HG03558 (cell line): ENCODE data around the gene TLCD4.
A peak's percentile ranks its signal among the peaks of the same experiment; 100 is the strongest.
"Not testable (repeated sequence)": the region's sequence is repeated elsewhere in the genome, so short reads cannot be mapped to it uniquely, and the experiment has no call there.

Experiments
- ATAC-seq: cut with Tn5 transposase; IDR thresholded peaks from one replicate; pipeline ENCODE4 v1.9.1; 2021; ENCODE audit warnings: moderate number of reproducible peaks; ENCODE audit not compliant: unreplicated experiment; ENCODE audit errors: extremely low read depth

The TLCD4 gene, protein sequence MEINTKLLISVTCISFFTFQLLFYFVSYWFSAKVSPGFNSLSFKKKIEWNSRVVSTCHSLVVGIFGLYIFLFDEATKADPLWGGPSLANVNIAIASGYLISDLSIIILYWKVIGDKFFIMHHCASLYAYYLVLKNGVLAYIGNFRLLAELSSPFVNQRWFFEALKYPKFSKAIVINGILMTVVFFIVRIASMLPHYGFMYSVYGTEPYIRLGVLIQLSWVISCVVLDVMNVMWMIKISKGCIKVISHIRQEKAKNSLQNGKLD

DNA sequence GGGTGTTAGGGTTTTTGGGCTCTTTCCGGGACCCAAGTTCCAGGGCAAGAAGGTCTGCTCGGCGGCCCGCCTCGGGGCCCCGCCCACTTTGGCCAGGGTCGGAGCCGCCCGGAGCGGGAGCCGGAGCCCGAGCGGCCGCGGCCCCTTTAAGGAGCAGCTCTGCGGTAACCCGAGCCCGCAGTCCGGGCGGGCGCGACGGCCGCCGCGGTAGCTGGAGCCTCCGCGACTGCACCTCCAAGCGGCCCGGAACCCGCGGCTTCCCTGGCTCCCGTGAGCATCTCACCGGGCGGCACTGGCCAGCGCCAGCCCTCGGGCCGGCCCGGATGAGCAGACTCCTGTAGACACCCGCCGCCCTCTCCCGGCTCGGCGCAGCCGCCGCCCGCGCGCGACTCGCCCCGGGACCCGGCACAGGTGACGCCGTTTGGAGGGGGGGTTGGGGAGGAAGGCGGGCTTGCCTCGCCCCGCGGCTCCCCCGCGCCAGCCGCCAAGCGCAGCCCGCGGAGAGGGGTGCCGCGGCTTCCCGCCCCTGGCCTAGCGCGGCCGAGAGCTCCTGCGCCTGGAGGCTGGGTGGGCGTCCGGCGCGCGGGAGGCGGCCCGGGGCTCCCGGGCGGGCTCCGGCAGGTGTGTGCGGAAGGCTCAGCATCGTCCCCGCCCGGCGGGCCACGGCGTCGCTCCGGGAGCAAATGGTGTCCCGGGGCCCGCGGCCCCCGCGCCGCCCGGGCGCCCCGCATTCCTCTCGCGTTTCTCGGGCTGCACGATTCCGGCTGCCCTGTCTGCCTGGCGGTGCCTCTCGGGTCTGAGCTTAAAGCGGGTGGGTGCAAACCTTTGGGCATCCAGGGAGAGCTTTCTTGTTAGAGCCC is at the start of gene TLCD4:
Gene TLCD4 (plus strand): TSS at position 149 of the 860 bp plus-strand sequence. CDS start 26,547 bp downstream, outside the sequence.
- no peak for ATAC-seq

DNA sequence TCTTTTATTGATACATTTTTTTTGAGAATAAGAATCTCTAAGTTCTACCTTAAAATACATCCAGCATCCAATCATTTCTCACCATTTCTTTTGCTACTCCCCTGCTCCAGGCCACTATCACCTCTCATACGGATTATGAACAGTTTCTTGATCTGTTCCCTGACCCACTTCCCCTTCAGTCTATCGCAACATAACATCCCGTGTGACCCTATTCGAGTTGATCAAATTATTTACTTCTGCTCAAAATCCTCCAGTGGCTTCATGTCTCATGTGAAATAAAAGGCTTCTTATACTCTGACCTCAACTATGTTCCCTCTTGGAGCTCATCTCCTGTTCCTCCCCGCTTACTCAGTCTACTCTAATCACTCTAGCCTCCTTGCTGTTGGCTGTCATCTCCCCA is 49.6 kb upstream of the TLCD4 start:
- no peak for ATAC-seq

DNA sequence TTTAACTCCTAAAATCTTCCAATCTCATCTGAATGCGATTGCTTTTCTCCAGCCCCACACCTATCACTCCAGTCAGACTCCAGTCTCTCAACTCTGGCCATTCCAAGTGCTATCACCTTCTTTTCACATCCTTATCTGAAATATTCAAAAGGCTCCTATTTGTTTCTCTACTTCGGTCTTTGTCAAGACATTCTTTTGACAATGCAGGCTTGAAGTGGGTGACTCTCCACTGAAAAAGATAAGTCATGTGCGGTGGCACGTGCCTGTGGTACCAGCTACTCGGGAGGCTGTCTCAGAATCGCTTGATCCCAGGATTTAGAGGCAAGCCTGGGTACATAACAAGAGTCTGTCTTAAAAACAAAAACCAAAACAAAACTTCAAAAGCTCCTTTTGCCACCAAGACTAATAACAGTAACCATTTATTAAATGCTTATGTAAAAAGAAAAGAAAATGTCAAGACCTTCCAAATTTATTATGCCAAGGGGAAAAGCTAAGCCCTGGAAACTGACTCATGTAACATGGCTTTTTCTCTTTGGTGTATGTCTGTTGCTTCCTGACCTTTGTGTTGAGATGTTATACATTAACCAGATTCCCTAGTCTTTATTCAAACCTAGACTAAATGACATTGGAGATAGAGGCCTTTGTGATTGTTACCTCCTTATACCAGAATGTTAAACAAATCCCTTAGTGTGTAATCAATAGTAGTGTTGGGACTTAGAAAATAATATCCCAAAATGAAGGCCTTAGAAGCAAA is 48.0 kb upstream of the TLCD4 start:
- no peak for ATAC-seq

DNA sequence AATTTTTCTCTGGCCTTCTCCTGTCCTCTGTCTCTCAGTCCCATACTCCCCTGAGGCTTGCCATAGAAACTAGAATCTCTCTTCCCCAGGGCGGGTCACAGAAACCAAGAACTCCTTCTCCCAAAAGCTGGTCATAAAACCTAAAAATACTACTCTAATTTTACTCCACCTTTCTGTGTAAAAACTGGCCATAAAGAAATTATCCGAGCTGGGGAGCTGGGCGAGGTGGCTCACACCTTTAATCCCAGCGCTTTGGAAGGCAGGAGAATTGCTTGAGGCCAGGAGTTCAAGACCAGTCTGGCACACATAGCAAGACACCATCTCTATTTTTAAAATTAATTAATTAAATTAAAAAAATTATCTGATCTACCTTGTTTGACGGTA is 47.5 kb upstream of the TLCD4 start:
- no peak for ATAC-seq

DNA sequence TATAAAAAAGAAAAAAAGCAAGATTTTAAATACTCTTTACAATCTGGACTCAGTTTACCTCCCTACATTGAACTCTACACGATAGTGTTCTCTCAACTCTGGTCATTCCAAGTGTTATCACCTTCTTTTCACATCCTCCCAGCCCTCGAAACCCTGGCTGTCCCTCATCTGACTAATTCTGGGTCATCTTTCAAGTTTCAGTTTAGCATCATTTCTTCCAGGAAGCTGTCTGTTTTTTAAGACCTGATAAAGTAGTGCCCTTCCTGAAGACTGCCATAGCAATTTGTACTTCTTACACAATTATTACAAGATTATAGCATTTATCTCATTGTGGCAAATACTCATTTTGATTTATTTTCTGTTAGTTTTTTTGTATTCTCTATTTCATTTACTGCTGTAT is 45.6 kb upstream of the TLCD4 start:
- no peak for ATAC-seq

DNA sequence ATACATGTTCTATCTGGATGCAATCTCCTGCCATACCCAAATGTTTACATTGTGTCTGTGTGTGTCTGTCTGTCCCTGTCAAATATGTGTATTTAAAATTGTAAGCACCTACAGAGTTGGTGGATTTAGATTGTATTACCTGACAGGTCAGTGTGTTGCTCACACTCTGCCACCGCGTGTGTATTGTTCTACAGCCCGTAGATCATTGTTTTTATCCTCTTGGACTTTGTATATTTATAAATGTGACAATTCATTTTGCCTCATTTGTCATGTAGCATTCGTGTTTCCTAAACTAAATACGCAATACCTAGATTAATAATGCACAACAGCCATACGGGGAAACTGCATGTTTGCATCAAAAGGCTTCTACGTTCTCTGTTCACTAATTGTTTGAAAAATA is 45.0 kb upstream of the TLCD4 start:
- no peak for ATAC-seq

DNA sequence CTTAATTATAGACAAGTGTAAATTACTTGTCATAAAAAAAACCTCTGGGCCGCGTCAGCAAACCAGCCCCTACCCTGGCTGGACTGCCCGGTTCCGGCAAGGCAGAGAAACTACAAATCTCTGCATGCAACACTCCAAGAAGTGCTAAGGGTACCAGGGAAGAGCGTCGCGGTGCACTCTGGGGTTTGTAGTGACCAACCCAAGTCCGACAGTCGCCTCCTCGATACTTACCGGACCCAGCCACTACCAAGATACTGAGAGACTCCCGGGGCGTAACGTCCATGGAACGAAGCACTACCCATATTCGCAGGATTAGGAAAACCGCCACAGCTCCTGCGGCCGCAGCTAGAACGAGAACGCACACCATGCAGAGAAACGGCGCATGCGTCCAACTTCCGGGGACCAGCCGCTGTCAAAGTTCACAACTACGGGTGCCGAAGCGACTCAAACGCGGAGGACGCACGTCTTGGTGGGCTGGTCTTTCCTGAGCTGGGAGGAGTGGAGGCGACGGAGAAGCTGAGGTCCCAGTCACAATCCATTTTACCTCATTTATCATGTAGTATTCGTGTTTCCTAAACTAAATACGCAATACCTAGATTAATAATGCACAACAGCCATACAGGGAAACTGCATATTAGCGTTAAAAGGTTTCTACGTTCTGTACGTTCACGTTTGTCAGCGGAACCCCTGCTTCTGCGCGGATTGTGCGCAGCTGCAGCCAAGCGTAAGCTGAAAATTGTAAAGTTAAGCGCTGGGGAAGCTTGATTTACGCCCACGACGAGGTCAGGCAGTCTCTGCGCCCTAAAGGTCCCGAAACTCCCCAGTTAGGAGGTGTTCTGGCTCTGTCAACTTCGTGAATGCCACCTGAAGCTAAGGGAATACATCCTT is 44.4 kb upstream of the TLCD4 start, which contains the start of gene ALG14:
Gene ALG14 (minus strand): TSS at position 420 of the 888 bp plus-strand sequence. CDS start 53 bp downstream, at position 367.
- ATAC-seq = peak; percentile 95

DNA sequence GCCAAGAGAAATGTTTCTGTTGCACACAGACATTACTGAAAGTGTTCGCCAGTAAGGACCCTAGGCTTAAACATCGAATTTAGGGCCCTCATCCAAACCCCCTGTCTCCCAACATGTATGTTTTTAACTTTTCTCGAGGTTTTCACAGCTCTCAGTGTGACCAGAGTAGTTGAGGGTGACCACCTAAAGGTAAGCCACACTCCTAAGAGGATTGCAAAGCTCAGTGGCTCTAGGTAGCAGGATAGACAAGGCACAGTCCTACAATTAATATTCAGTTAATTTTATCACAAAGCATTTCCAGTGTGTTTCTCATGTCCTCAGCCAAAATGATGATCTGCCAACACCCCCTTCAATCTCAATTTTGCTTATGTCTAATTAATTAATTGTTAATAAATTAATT is 43.7 kb upstream of the TLCD4 start:
- no peak for ATAC-seq

DNA sequence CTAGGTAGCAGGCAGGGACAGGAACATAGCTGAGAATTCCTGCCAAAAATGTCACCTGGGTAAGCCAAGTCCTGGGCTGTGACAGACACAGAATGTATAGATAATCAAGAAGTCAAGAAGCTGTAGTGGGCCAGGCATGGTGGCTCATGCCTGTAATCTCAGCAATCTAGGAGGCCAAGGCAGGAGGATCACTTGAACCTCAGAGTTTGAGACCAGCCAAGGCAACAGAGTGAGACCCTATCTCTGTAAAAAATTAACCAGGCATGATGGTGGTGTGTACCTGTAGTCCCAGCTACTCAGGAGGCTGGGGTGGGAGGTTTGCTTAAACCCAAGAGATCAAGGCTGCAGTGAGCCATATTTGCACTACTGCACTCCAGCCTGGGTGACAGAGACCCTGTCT is 41.1 kb upstream of the TLCD4 start:
- no peak for ATAC-seq

DNA sequence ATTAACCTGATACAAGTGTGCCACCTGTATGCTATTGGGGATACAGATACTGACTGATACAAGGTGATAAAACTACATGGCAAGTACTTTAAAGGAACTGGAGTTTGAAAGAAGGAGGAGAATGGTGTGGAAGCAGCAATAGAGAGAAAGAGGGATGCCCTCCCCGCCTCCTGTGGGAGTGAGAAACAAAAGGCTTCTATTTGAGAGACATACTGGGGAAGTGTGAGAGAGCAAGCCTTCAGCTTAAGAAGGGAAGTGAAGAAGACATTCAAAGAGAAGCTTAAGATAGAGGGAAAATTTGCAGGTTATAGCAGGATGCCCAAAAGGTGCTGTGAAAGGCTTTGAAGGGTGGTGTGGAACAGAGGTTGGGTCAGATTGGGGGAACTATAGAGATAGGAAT is 36.7 kb upstream of the TLCD4 start:
- no peak for ATAC-seq

DNA sequence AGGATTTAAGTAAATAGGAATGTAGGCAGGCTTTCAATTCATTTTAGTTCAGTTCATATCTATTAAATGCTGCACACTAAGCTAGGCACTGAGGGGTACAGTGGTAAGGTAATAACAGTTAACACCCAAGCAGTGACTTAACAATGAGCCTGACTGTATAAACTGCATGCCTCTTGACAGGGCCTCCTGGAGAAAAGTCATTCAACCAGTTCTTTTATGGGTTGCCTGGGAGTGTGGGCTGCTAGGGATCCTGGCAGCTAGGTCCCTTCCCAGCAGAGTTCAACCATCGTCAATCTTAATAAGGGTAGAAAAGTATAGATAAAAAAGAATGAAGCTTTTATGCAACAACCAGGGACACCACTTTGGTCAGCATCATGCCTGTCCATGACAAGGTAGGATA is 36.3 kb upstream of the TLCD4 start:
- no peak for ATAC-seq

DNA sequence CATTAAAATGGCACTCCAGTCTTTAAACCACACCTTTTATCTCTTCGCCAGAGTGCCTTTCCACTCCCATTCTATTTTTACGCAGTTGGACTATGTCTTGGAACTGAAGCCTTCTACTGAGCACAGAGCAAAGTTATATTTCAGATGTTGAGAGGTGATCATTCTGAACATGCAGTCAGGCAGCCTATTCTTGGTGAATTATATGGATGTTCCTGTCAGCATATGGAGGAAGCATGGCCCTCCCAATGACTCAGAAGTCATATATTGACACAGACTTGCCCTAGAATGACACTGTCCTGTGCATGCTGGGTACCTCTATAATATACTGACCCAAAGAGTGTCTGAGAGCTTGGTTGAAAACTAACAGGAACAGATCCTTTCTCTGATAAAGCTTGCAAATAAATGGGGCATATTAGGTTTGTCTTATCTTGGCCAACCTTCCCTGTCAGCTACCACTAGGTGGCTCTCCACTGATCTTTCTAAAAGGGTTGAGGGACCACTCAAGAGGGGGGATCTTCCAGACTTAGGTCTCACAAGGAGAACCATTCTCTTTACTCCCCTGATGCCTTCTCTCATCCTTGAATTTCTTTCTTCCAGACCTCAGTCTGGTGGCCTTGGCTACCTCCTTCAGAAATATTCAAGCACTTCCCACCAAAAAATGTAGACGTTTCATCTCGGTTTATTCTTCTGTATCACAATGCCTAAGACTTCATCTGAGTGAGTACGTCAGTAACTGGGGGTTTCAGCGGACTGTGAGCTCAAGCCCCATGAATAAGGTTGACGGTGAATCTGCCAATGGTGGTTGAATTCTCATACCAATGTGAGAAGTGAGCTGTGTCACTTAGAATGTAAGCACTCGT is 32.6 kb upstream of the TLCD4 start:
- no peak for ATAC-seq

DNA sequence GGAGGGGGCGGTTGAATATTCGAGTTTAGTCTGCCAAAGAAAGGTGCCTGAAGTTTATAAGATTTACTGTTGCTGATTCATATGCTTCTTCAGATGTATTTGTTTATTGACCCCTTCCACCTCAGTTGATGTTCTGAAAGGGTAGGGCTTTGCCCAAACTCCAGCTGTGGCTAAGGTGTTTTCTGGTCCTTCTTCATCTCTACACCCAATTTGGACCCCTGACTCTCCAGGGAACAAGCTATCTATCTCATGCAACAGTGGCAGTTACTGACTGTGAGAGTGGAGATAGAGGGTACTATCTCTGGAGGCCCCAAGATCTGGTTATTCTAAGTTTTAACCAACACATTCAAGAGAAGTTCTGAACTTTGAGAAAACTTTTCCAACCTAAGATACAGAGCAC is 31.8 kb upstream of the TLCD4 start:
- no peak for ATAC-seq

DNA sequence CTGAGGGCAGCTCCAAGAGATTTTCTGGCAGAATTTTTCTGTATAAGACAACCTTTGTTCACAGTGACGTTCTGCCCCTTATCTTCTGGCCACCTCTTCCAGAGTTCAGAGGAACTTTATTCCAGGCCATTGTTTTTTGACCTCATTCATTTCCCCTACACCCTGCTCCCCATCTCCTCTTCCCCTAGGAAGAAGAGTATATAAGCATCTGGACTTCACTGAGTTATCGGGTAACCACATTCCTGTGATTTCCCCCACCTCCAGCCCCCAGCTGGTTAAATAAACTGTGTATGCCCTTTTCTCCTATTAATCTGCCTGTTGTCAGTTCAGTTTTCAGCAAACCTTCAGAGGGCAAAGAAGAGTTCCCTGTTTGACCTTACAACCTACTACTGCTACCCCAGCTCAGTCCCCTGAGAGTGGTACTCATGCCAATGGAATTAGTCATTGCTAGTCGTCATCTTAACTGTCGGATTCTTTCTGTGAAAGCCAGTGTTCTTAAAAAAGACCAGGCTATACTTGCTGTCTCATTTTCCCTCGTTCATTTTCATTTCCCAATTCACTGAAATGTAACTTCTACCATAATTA is 30.1 kb upstream of the TLCD4 start:
- ATAC-seq = peak; percentile 46

DNA sequence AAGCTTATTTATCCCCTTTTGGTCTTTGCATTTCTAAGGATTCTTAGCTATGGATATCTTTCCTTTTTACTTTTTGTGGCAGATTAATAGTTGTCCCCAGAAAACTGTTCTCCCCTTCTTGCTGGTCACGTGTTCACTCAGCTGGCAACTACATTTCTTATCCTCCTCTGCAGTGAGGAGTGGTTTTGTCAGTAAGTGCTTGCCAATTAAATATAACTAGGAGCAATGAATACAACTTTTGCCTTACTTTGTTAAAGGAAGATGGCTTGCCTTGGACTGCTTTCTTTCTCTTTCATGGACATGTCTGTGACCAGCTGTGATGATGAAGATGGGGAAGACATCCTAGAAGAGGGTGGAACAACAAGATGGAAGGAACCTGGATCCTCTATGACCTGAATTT is 28.9 kb upstream of the TLCD4 start:
- no peak for ATAC-seq

DNA sequence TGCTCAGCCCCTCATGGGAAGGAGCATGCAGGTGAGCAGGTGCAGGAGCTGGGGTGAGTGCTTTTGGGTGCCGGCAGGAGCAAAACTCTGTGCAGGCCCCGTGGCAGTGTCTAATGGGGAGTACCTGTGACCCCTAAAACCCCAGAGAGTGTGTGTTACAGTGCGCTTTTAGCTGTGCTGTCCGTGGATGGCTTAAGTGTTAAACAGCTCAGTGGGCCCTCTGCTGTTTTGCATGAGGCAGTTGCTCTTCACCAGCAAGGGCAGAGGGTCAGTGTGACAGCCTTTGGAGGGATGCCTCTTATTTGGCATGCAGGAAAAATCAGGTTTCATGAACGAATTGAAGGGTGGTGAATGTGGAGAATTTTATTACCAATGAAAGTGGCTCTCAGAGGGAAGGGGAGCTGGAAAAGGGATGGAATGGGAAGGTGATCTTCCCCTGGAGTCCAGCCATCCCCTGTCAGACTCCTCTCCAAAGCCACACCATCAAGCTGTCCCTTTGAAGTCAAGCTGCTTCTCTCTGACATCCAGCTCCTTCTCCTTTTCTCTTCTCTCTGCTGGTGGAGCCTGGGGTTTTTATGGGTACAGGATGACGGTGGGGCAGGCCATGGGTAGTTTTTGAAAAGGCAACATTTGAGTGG is 27.4 kb upstream of the TLCD4 start:
- ATAC-seq = no peak

DNA sequence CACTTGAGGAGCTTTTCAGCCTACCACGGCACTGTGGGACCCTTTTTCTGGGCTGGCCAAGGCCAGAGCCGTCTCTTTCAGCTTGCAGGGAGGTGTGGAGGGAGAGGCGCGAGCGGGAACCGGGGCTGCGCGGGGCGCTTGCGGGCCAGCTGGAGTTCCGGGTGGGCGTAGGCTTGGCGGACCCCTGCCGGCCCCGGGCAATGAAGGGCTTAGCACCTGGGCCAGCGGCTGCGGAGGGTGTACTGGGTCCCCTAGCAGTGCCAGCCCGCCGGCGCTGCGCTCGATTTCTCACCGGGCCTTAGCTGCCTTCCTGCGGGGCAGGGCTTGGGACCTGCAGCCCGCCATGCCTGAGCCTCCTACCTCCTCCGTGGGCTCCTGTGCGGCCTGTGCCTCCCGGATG is 25.9 kb upstream of the TLCD4 start:
- not testable (repeated sequence) for ATAC-seq

DNA sequence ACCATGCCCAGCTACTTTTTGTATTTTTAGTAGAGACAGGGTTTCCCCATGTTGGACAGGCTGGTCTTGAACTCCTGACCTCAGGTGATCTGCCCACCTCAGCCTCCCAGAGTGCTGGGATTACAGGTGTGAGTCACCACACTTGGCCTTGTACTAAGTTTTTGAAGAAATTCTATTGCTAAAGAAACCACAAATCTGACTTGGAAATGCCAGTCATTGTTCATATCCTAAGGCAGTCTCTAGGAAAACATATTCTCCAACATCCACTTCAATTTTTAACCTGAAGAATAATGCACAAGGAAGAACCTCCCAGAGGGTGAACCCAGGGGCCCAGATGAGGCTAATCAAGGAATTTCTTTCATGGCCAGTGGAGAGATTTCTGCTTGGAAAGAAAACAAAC is 24.3 kb upstream of the TLCD4 start:
- ATAC-seq = not testable (repeated sequence)
